ENCODE results near the gene TNPO2.
"Not testable (repeated sequence)": the region's sequence is repeated elsewhere in the genome, so short reads cannot be mapped to it uniquely, and the experiment has no call there.

The TNPO2 gene

DNA sequence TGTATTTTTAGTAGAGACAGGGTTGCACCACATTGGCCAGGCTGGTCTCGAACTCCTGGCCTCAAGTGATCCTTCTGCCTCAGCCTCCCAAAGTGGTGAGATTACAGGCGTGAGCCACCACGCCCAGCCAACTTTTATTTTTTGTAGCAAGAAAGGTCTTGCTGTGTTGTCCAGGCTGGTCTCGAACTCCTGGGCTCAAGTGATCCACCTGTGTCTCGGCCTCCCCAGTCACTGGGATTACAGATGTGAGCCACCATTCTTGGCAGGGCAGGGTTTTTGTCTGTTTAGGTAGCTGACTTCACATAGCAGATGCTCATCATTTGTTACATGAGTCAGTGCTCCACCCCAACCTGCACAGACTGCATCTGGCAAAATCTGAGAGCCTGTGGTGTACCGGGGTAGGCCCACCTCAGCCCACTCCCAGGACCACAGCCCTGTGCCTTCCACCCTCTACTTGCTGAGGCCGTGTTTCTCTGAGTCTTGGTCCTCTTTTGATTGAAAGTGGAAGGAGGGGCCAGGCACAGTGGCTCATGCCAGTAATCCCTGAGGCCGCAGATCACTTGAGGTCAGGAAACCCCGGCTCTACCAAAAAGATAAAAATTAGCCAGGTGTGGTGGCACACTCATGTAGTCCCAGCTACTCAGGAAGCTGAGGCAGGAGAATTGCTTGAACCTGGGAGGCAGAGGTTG is 4.2 kb upstream of the TNPO2 start:
- in situ Hi-C loops (cut with MboI; ENCODE audit: low sequenced_read_pairs, unreplicated experiment), result no loop called here
- DNase-seq (ENCODE audit: low spot score), result no peak
- TF ChIP-seq, protein P1, sequence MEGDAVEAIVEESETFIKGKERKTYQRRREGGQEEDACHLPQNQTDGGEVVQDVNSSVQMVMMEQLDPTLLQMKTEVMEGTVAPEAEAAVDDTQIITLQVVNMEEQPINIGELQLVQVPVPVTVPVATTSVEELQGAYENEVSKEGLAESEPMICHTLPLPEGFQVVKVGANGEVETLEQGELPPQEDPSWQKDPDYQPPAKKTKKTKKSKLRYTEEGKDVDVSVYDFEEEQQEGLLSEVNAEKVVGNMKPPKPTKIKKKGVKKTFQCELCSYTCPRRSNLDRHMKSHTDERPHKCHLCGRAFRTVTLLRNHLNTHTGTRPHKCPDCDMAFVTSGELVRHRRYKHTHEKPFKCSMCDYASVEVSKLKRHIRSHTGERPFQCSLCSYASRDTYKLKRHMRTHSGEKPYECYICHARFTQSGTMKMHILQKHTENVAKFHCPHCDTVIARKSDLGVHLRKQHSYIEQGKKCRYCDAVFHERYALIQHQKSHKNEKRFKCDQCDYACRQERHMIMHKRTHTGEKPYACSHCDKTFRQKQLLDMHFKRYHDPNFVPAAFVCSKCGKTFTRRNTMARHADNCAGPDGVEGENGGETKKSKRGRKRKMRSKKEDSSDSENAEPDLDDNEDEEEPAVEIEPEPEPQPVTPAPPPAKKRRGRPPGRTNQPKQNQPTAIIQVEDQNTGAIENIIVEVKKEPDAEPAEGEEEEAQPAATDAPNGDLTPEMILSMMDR (IDR thresholded peaks at IDR 0.05; ENCODE audit: borderline replicate concordance, control extremely low read depth, extremely low read depth, insufficient read depth, missing control alignments), result no peak

- TF ChIP-seq, protein P1 (IDR thresholded peaks at IDR 0.05; ENCODE audit: borderline replicate concordance, control extremely low read depth, extremely low read depth, insufficient read depth, missing control alignments), result no peak
- DNase-seq (ENCODE audit: low spot score), result no peak
- in situ Hi-C loops (cut with MboI; ENCODE audit: low sequenced_read_pairs, unreplicated experiment), result no loop called here
These were observed 3.2 kb upstream of the TNPO2 start for GRCh38 chr19:12726988-12727316.

DNA sequence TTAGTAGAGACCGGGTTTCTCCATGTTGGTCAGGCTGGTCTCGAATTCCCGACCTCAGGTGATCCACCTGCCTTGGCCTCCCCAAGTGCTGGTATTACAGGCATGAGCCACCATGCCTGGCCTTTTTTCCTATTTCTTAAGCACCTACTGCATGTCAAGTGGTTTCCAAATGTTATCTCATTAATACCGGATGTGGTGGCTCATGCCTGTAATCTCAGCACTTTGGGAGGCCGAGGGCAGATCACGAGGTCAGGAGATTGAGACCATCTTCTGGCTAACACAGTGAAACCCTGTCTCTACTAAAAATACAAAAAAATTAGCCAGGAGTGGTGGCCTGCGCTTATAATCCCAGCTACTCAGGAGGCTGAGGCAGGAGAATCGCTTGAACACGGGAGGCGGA is 1.9 kb upstream of the TNPO2 start:
- DNase-seq (ENCODE audit: low spot score); in situ Hi-C loops (cut with MboI; ENCODE audit: low sequenced_read_pairs, unreplicated experiment): not testable (repeated sequence)

DNA sequence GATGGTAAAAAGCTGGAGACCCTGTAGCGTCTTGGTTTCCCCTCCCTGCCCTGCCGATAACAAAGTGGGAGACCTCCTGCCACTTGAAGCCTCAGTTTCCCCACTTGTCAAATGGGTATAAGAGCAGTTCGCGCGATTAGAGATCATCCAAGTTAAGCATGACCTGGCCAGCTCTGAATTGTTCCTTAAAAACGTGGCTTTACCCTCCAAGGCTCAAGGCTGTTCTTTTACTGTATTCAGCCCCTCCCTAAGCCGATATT is 421 bp downstream of the TNPO2 start:
- TF ChIP-seq, protein P1 (IDR thresholded peaks at IDR 0.05; ENCODE audit: borderline replicate concordance, control extremely low read depth, extremely low read depth, insufficient read depth, missing control alignments), result no peak
- in situ Hi-C loops (cut with MboI; ENCODE audit: low sequenced_read_pairs, unreplicated experiment), result no loop called here
- DNase-seq (ENCODE audit: low spot score), result no peak

DNA sequence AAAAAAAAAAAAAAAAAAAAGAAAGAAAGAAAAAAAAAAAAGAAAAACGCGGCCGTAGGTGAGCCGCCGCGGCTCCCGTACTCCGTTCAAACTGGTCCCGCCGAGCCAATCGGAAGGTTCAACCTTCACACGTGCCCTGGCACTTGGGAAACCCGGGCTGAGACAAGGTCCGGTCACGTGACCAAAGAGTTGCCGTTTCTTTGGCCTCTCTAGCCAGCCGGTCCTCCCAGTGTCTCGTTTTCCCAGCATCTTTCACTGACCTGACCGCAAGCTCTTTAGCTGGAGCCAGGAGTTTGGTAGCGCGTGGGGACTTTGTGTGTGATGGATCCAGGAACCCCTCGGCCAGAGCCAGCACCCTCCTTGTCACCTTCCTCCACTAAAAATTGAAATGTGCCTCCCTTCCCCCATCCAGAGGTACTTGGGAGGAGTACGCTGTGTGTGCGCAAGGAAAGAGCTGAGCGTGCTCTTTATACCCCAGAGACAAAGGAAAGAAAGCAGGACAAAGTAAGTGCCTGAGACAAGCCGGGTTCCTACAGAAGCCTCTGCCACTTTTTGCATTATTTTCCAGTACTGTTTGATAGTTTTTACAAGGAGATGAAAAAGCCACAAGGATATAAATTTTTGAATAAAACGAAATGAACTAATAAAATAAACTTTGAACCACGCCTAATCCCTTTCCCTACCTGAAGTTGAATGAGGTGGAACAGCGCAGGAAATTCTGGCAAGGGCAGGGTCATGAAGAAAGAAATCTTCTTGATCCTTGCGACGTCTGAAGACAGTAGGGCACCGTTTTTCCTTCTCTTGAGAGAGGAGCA is 959 bp downstream of the TNPO2 start:
- in situ Hi-C loops (cut with MboI; ENCODE audit: low sequenced_read_pairs, unreplicated experiment), result no loop called here
- TF ChIP-seq, protein P1 (IDR thresholded peaks at IDR 0.05; ENCODE audit: borderline replicate concordance, control extremely low read depth, extremely low read depth, insufficient read depth, missing control alignments), result no peak
- peak; percentile 97 for DNase-seq (ENCODE audit: low spot score)

DNA sequence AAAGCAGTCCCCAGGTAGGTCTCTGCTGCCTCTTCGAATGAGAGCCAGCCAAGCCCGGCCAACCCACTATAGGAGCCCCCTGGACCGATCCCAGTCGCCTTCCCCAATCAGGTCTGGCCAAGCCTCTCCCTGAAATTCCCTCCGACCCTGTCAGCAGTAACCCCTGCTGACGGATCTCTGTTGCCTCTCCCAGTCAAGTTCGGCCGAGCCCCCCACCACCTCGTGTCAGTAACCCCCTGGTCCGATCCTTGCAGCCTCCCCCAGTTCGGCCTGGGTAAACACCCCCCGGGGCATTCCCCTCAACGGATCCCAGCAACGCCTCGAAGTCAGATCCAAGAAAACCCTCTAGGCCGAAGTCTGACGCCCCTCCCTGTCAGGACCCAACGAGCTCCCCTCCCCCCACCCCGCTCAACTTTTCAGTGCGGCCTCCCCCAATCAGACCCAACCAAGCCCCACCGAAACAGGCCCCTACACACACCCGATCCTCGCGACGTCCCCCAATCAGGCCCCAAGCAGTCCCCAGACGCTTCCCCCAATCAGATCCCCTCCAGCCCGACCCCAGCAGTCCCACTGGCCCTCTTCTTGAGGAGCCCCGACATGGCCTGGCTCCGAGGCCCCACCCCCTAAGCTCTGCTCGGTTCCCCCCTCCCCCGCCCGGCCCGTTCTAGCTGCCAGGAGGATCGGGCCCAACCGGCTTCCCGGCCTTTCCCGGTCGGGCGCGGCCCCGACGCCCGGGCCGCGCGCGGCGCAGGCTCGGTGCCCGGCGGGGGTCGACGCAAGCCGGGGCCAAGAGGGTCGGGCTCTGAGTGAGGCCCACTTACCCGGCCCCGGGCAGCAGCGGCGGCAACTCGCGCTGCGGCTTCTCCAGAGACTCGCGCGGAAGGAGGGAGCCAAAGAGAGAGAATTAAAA is 1.8 kb downstream of the TNPO2 start:
- TF ChIP-seq, protein P1 (IDR thresholded peaks at IDR 0.05; ENCODE audit: borderline replicate concordance, control extremely low read depth, extremely low read depth, insufficient read depth, missing control alignments), result no peak
- in situ Hi-C loops (cut with MboI; ENCODE audit: low sequenced_read_pairs, unreplicated experiment), result no loop called here
- peak; percentile 84 for DNase-seq (ENCODE audit: low spot score)

All from GM13976 (cell line).